Frontal cortex (tissue), 1 donor: ENCODE data around the gene SPG21. TPM values are rescaled to one million over a fixed set of nuclear protein-coding genes. Genes with fewer than 3 reads are reported as not detected.

Experiments used
- total RNA-seq: library from RNA; depleted of rRNA; stranded (reverse); fragments of >200 nt; gene quantifications from one replicate; pipeline ENCODE4 v1.2.3, GENCODE V29; 2014

Gene SPG21
- total RNA-seq, 1 donor from 2014 or later = 58.7 TPM

Other genes with a start within 250 kb of the SPG21 start
- under 0.01 TPM for gene RBPMS2, start 214.3 kb downstream of the SPG21 start, total RNA-seq
- gene PIF1, start 164.3 kb downstream of the SPG21 start, total RNA-seq = 0.82 TPM
- gene PLEKHO2, start 148.0 kb downstream of the SPG21 start, total RNA-seq = 4.5 TPM
- gene ANKDD1A, start 78.0 kb downstream of the SPG21 start, total RNA-seq = 13.9 TPM
- 15.1 TPM for gene MTFMT, start 39.7 kb upstream of the SPG21 start, total RNA-seq
- not detected for gene SLC51B, start 55.5 kb upstream of the SPG21 start, total RNA-seq
- 2.4 TPM for gene RASL12, start 78.1 kb upstream of the SPG21 start, total RNA-seq
- not detected for gene KBTBD13, start 86.8 kb upstream of the SPG21 start, total RNA-seq
- gene UBAP1L, start 125.3 kb upstream of the SPG21 start, total RNA-seq = 2.0 TPM
- gene PDCD7, start 143.9 kb upstream of the SPG21 start, total RNA-seq = 13.9 TPM
- 73.4 TPM for gene CLPX, start 195.4 kb upstream of the SPG21 start, total RNA-seq
- 0.41 TPM for gene CILP, start 221.6 kb upstream of the SPG21 start, total RNA-seq